HepG2 (cell line): ENCODE measurements around the gene HPS6. TPM values are rescaled to one million over a fixed set of nuclear protein-coding genes. Genes with fewer than 3 reads are reported as not detected.

Experiments
- ATAC-seq: fragments of 200-7000 bp; cut with Tn5 transposase; 3 replicates; pipeline ENCODE4 v1.9.1; 2020; ENCODE audit warnings: mild to moderate bottlenecking, moderate library complexity
- BruUV-seq: library from RNA; stranded (reverse); fragments of 400-500 nt; replicated peaks from 2 replicates; lab custom pipeline; 2021; lab: Mats Ljungman, UMichigan
- CTCF ChIA-PET: fragments of 300-600 bp; formaldehyde crosslinking; extraction: SDS; loops from one replicate; lab custom pipeline; 2021; ENCODE audit warnings: low total read pairs, inconsistent platforms, low intra/inter-chr PET ratio; lab: Yijun Ruan, JAX
- POLR2A ChIA-PET: fragments of 350-600 bp; sonication (Branson Sonifier 250); formaldehyde crosslinking; loops from one replicate; lab custom pipeline; 2020; ENCODE audit warnings: antibody characterized with exemption, inconsistent platforms; lab: Yijun Ruan, JAX
- DNase-seq: peaks from one replicate; pipeline ENCODE4 v3.0.0-alpha.2; 2015; ENCODE audit warnings: low spot score
- FAIRE-seq: peaks from 3 replicates; lab custom pipeline; 2011; peaks lifted over from hg19 to GRCh38; lab: Jason Lieb, UNC
- H2AFZ ChIP-seq: one replicate; pipeline ENCODE4 v1.6.1; 2011; ENCODE audit warnings: low read length, inconsistent platforms
- H3K27ac ChIP-seq: fragments of 300-600 bp; 3 replicates; pipeline ENCODE4 v1.8.0; 2011; ENCODE audit warnings: mixed run types, mild to moderate bottlenecking, mixed read lengths, low read length, inconsistent platforms; ENCODE audit not compliant: insufficient read depth; ENCODE audit errors: extremely low read length
- H3K27me3 ChIP-seq, 2 experiments: fragments of 200-600 bp in 1 of 2; 2 replicates in 1 of 2; 3 replicates in 1 of 2; pipeline versions ENCODE4 v1.6.0 to v1.8.0; 2011; ENCODE audit warnings: low read length in 2 of 2, mild to moderate bottlenecking in 2 of 2, moderate library complexity in 2 of 2, inconsistent platforms in 1 of 2; ENCODE audit not compliant: insufficient read depth in 2 of 2, control insufficient read depth in 1 of 2
- H3K36me3 ChIP-seq, 2 experiments: fragments of 200-600 bp in 1 of 2; replicated peaks in 1 of 2; 2 replicates in 1 of 2; 3 replicates in 1 of 2; pipeline versions ENCODE4 v1.5.1 to v1.8.0; 2011; ENCODE audit warnings: low read length in 2 of 2, inconsistent platforms in 1 of 2; ENCODE audit not compliant: insufficient read depth in 2 of 2, control insufficient read depth in 1 of 2
- H3K4me1 ChIP-seq: 2 replicates; pipeline ENCODE4 v1.5.1; 2012; ENCODE audit warnings: low read length, inconsistent platforms; ENCODE audit not compliant: insufficient read depth
- H3K4me2 ChIP-seq: 2 replicates; pipeline ENCODE4 v1.6.0; 2011; ENCODE audit warnings: low read depth, low read length, inconsistent platforms
- H3K4me3 ChIP-seq, 3 experiments: fragments of 200-600 bp in 1 of 3; sonication (generic), shearing (Covaris generic) in 1 of 3; replicated peaks in 1 of 3; 2 replicates each; pipeline ENCODE4 v1.5.1; 2011 to 2016; ENCODE audit warnings: low read length in 3 of 3, inconsistent platforms in 2 of 3, low read depth in 2 of 3, mild to moderate bottlenecking in 2 of 3, control low read depth in 1 of 3, mixed read lengths in 1 of 3; ENCODE audit not compliant: insufficient read depth in 1 of 3
- H3K79me2 ChIP-seq: one replicate; pipeline ENCODE4 v1.6.1; 2011; ENCODE audit warnings: low read length, inconsistent platforms; ENCODE audit not compliant: insufficient read depth
- H3K9ac ChIP-seq: 2 replicates; pipeline ENCODE4 v1.6.0; 2011; ENCODE audit warnings: mild to moderate bottlenecking, low read depth, low read length, inconsistent platforms; ENCODE audit not compliant: insufficient read depth
- H3K9me3 ChIP-seq: 2 replicates; pipeline ENCODE4 v1.5.1; 2012; ENCODE audit warnings: mild to moderate bottlenecking, low read length
- H4K20me1 ChIP-seq: 2 replicates; pipeline ENCODE4 v1.6.0; 2011; ENCODE audit warnings: inconsistent platforms, mild to moderate bottlenecking, low read length, moderate library complexity; ENCODE audit not compliant: insufficient read depth
- ARID2 ChIP-seq: sonication (generic); formaldehyde crosslinking; IDR thresholded peaks from 2 replicates; pipeline ENCODE4 v1.8.1; 2022; ENCODE audit warnings: mild to moderate bottlenecking, missing genetic modification reagents, borderline replicate concordance
- ARID4A ChIP-seq: sonication (generic); formaldehyde crosslinking; IDR thresholded peaks from 2 replicates; pipeline ENCODE4 v1.5.0; 2020; ENCODE audit warnings: mild to moderate bottlenecking, missing genetic modification reagents, borderline replicate concordance
- ATF7-NPFF ChIP-seq: sonication (generic); formaldehyde crosslinking; IDR thresholded peaks from 2 replicates; pipeline ENCODE4 v1.8.1; 2023; ENCODE audit warnings: mild to moderate bottlenecking, low read depth, missing genetic modification reagents, moderate library complexity
- ELF3 ChIP-seq: IDR thresholded peaks from 2 replicates; pipeline ENCODE4 v1.6.1; 2016; ENCODE audit warnings: missing genetic modification reagents, missing compliant biosample characterization
- JDP2 ChIP-seq: sonication (generic); formaldehyde crosslinking; IDR thresholded peaks from 2 replicates; pipeline ENCODE4 v1.8.1; 2022; ENCODE audit warnings: missing genetic modification reagents, borderline replicate concordance
- MXD3 ChIP-seq: IDR thresholded peaks from 2 replicates; pipeline ENCODE4 v1.6.1; 2016; ENCODE audit warnings: mild to moderate bottlenecking, missing biosample characterization, missing genetic modification reagents
- SP4 ChIP-seq: sonication (generic); formaldehyde crosslinking; IDR thresholded peaks from 2 replicates; pipeline ENCODE4 v1.8.1; 2023; ENCODE audit warnings: mild to moderate bottlenecking, missing genetic modification reagents
- ZNF205 ChIP-seq: IDR thresholded peaks from 2 replicates; pipeline ENCODE4 v1.6.1; 2018; ENCODE audit warnings: missing biosample characterization, missing genetic modification reagents
- ZNF251 ChIP-seq: sonication (generic); formaldehyde crosslinking; IDR thresholded peaks from 2 replicates; pipeline ENCODE4 v1.9.0; 2021; ENCODE audit warnings: mild to moderate bottlenecking, missing genetic modification reagents
- ZNF263 ChIP-seq: sonication (generic); formaldehyde crosslinking; IDR thresholded peaks from 2 replicates; pipeline ENCODE4 v1.4.0; 2020; ENCODE audit warnings: missing genetic modification reagents
- ZNF549 ChIP-seq: sonication (generic); formaldehyde crosslinking; IDR thresholded peaks from 2 replicates; pipeline ENCODE4 v1.5.0; 2020; ENCODE audit warnings: missing genetic modification reagents
- WGBS: methylation state at CpG from one replicate; pipeline ENCODE4 v1.1.6; 2017; ENCODE audit warnings: low lambda C conversion rate; 5-methylcytosine and 5-hydroxymethylcytosine counted together
- in situ Hi-C: cut with HindIII; loops from 2 replicates; pipeline ENCODE4 v1.10.0; 2017; ENCODE audit warnings: low pct_unique_long_range_greater_than_20kb; ENCODE audit not compliant: extremely low pct_ligation_motif_present
- intact Hi-C: fragments of 100-400 bp; cut with micrococcal nuclease; formaldehyde crosslinking; loops from one replicate; pipeline ENCODE4 v1.10.0; 2022; ENCODE audit not compliant: unreplicated experiment
- polyA plus RNA-seq, 8 experiments: library from polyadenylated mRNA; depleted of rRNA in 3 of 8; stranded (reverse) in 7 of 8; unstranded in 1 of 8; fragments of >200 nt; fragmentation: Illumina TruSeq in 4 of 8; extraction: Trizol in 4 of 8; gene quantifications; 2 replicates each; pipeline versions ENCODE4 v1.2.1 to v1.2.3, GENCODE V29; 2011 to 2016; ENCODE audit warnings: low read depth in 4 of 8, missing spikeins in 1 of 8, mixed read lengths in 1 of 8; ENCODE audit not compliant: insufficient read depth in 1 of 8
- total RNA-seq, 5 experiments: library from RNA; depleted of rRNA; stranded (reverse); fragments of >200 nt; fragmentation: Illumina TruSeq; extraction: Trizol; gene quantifications; 2 replicates each; pipeline ENCODE4 v1.2.3, GENCODE V29; 2016; ENCODE audit warnings: low read depth in 1 of 5

The HPS6 gene
- total and polyA plus RNA-seq, 2 of the 13 experiments (the other 11 are each of a cell fraction or from before 2014, with no cell fraction given) = 2.9 to 14.9 TPM

GRCh38 chr10:102068216-102068615 is 3.1 kb downstream of the HPS6 start:
- CTCF ChIA-PET = no interaction called here
- 0 out of 2 replicates have a peak, but pooled peaks have one; percentile 24 for TF ChIP-seq ZNF263 (CRISPR knock-in tag)
- no peak for TF ChIP-seq JDP2 (CRISPR knock-in tag)
- peaks cover 13% of the 10 kb centered on the region for H3K79me2 ChIP-seq

GRCh38 chr10:102069071-102069470 is 3.9 kb downstream of the HPS6 start:
- Histone ChIP-seq H4K20me1 (no peaks in the 10 kb centered on the region; the same call in 1 of the 2 replicates), H3K4me2 (no peak overlapping the region), H3K9ac (no peak overlapping the region), H2AFZ (no peak overlapping the region), H3K4me3 (no peak overlapping the region), H3K27me3 (no peaks in the 10 kb centered on the region), H3K4me1 (peaks cover 21% of the 10 kb centered on the region), H3K9me3 (no peaks in the 10 kb centered on the region), H3K36me3 (peaks cover 0 to 3% of the 10 kb centered on the region in 2 experiments; a peak in 1 of 5 replicates), H3K27ac (no peak overlapping the region), H3K79me2 (peaks cover 13% of the 10 kb centered on the region)
- CTCF ChIA-PET = no interaction called here
- POLR2A ChIA-PET = interaction anchor here (0.9 kb wide), 1 partner anchor 64 kb away, joined by 3 read pairs; the partner anchor contains the start of gene PPRC1
- FAIRE-seq (no peak), DNase-seq (no peak), ATAC-seq (no peak)
- BruUV-seq = no TSS peak
- in situ Hi-C loops (no loop called here), intact Hi-C loops (loop anchor here (5.0 kb wide), 1 partner anchor 48 kb away; no protein-coding TSS in a partner anchor)
- TF ChIP-seq ELF3 (CRISPR knock-in tag) = no peak
- TF ChIP-seq ZNF205 (CRISPR knock-in tag) = no peak
- no peak for TF ChIP-seq ZNF251 (CRISPR knock-in tag)
- no peak for TF ChIP-seq ATF7-NPFF (CRISPR knock-in tag)
- TF ChIP-seq ARID2 (CRISPR knock-in tag) = no peak
- no peak for TF ChIP-seq SP4 (CRISPR knock-in tag)
- TF ChIP-seq ZNF549 (CRISPR knock-in tag) = no peak
- no peak for TF ChIP-seq MXD3 (CRISPR knock-in tag)
- TF ChIP-seq ARID4A = no peak

More at GRCh38 chr10:102068216-102068615, 3.1 kb downstream of the HPS6 start:
- FAIRE-seq (no peak), ATAC-seq (no peak), DNase-seq (no peak)
- no peak overlapping the region for H3K27ac ChIP-seq
- WGBS = 50% methylated on average over 1 of the region's 1 CpG
- no peaks in the 10 kb centered on the region; the same call in 1 of the 2 replicates for H4K20me1 ChIP-seq
- no peak overlapping the region for H3K9ac ChIP-seq
- H3K27me3 ChIP-seq = no peaks in the 10 kb centered on the region
- no peak overlapping the region for H3K4me3 ChIP-seq
- BruUV-seq = no TSS peak
- no peaks in the 10 kb centered on the region for H3K9me3 ChIP-seq
- POLR2A ChIA-PET = interaction anchor here (0.9 to 3.5 kb wide), 4 partner anchors 9 to 646 kb away, joined by 3 to 39 read pairs (median 3); partner anchors contain the start of genes ARL3, ARMH3, PPRC1 and SFXN2
- peaks cover 0 to 3% of the 10 kb centered on the region in 2 experiments; a peak in 1 of 5 replicates for H3K36me3 ChIP-seq
- intact Hi-C loops (loop anchor here (5.0 kb wide), 1 partner anchor 49 kb away; no protein-coding TSS in a partner anchor), in situ Hi-C loops (no loop called here)
- peaks cover 29% of the 10 kb centered on the region for H3K4me1 ChIP-seq
- H3K4me2 ChIP-seq = no peak overlapping the region
- H2AFZ ChIP-seq = no peak overlapping the region
